HCT116 (cell line): ENCODE data around the gene CDH4. TPM values are rescaled to one million over a fixed set of nuclear protein-coding genes. Genes with fewer than 3 reads are reported as not detected.

Experiments used
- ATAC-seq: fragments of 200-7000 bp; cut with Tn5 transposase; 2 replicates; pipeline ENCODE4 v1.9.1; 2020; ENCODE audit warnings: mild to moderate bottlenecking, moderate library complexity
- BruUV-seq: library from RNA; stranded (reverse); fragments of 400-500 nt; replicated peaks from 2 replicates; lab custom pipeline; 2021; lab: Mats Ljungman, UMichigan
- CTCF ChIA-PET: fragments of 300-600 bp; sonication (Branson Sonifier 250); formaldehyde crosslinking; loops from one replicate; lab custom pipeline; 2021; ENCODE audit warnings: antibody characterized with exemption; lab: Charles Lee
- POLR2A ChIA-PET: fragments of 300-600, 350-600 bp; sonication (Branson Sonifier 250); formaldehyde crosslinking; loops from one replicate; lab custom pipeline; 2021; ENCODE audit warnings: antibody characterized with exemption; lab: Charles Lee
- RAD21 ChIA-PET, 2 experiments: fragments of 300-600 bp; sonication (Branson Sonifier 250); formaldehyde crosslinking; loops; one replicate each; lab custom pipeline; 2023; ENCODE audit warnings: low total read pairs in 2 of 2; ENCODE audit not compliant: uncharacterized antibody in 2 of 2, unreplicated experiment in 2 of 2, low non-redundant PET in 1 of 2; lab: Charles Lee
- DNase-seq: peaks from one replicate; pipeline ENCODE4 v3.0.0-alpha.2; 2010; ENCODE audit warnings: low read depth, low spot score
- H2AFZ ChIP-seq: fragments of 200-600 bp; shearing (Covaris generic), sonication (generic); 2 replicates; pipeline ENCODE4 v1.6.1; 2017; ENCODE audit warnings: low read depth, mixed run types, mixed read lengths, antibody characterized with exemption, low read length; ENCODE audit not compliant: poor library complexity, severe bottlenecking
- H3K27ac ChIP-seq: 2 replicates; pipeline ENCODE4 v1.5.1; 2012; ENCODE audit warnings: low read depth, low read length
- H3K27me3 ChIP-seq: fragments of 200-600 bp; sonication (generic); 2 replicates; pipeline ENCODE4 v1.6.1; 2016; ENCODE audit warnings: mixed run types, low read length, mixed read lengths; ENCODE audit not compliant: insufficient read depth
- H3K36me3 ChIP-seq, 2 experiments: fragments of 200-500 bp in 1 of 2; fragments of 200-600 bp in 1 of 2; sonication (Bioruptor generic) in 1 of 2; sonication (generic) in 1 of 2; 2 replicates each; pipeline versions ENCODE4 v1.5.1 to v1.6.1; 2014 to 2016; ENCODE audit warnings: low read length in 2 of 2, inconsistent platforms in 1 of 2, mixed read lengths in 1 of 2, mixed run types in 1 of 2; ENCODE audit not compliant: insufficient read depth in 2 of 2, control insufficient read depth in 1 of 2
- H3K4me1 ChIP-seq, 2 experiments: fragments of 200-600 bp in 1 of 2; sonication (generic) in 1 of 2; 2 replicates each; pipeline versions ENCODE4 v1.5.1 to v1.6.1; 2012 to 2017; ENCODE audit warnings: low read length in 2 of 2, inconsistent platforms in 1 of 2, mild to moderate bottlenecking in 1 of 2, mixed read lengths in 1 of 2, mixed run types in 1 of 2, moderate library complexity in 1 of 2; ENCODE audit not compliant: insufficient read depth in 2 of 2, control insufficient read depth in 1 of 2
- H3K4me2 ChIP-seq: fragments of 200-600 bp; sonication (generic); 2 replicates; pipeline ENCODE4 v1.6.1; 2017; ENCODE audit warnings: mixed run types, low read length, mixed read lengths
- H3K4me3 ChIP-seq, 2 experiments: fragments of 200-600 bp in 1 of 2; sonication (generic) in 1 of 2; replicated peaks in 1 of 2; 2 replicates each; pipeline ENCODE4 v1.5.1; 2011 to 2016; ENCODE audit warnings: low read length in 2 of 2, control low read depth in 1 of 2, low read depth in 1 of 2, mild to moderate bottlenecking in 1 of 2, mixed read lengths in 1 of 2, mixed run types in 1 of 2
- H3K79me2 ChIP-seq: fragments of 200-600 bp; sonication (generic); 2 replicates; pipeline ENCODE4 v1.6.1; 2017; ENCODE audit warnings: mild to moderate bottlenecking, mixed run types, low read length, moderate library complexity, mixed read lengths; ENCODE audit not compliant: insufficient read depth
- H3K9ac ChIP-seq: fragments of 200-600 bp; sonication (generic); 2 replicates; pipeline ENCODE4 v1.6.1; 2016; ENCODE audit warnings: low read length, mixed read lengths
- H3K9me2 ChIP-seq: fragments of 200-600 bp; sonication (generic), shearing (Covaris generic); 2 replicates; pipeline ENCODE4 v1.6.1; 2017; ENCODE audit warnings: mixed run types, mild to moderate bottlenecking, moderate library complexity; ENCODE audit not compliant: insufficient read depth
- H3K9me3 ChIP-seq, 2 experiments: fragments of 200-500 bp in 1 of 2; fragments of 200-600 bp in 1 of 2; sonication (Bioruptor generic) in 1 of 2; sonication (generic) in 1 of 2; 2 replicates each; pipeline ENCODE4 v1.6.1; 2014 to 2017; ENCODE audit warnings: low read length in 2 of 2, mixed read lengths in 2 of 2, inconsistent platforms in 1 of 2, low read depth in 1 of 2, mild to moderate bottlenecking in 1 of 2, mixed run types in 1 of 2, moderate library complexity in 1 of 2; ENCODE audit not compliant: control insufficient read depth in 1 of 2, insufficient read depth in 1 of 2
- H4K20me1 ChIP-seq: fragments of 200-600 bp; sonication (generic), shearing (Covaris generic); 2 replicates; pipeline ENCODE4 v1.6.1; 2017; ENCODE audit warnings: mixed run types, mild to moderate bottlenecking, moderate library complexity; ENCODE audit not compliant: insufficient read depth
- CBX3 ChIP-seq: IDR thresholded peaks from 2 replicates; pipeline ENCODE4 v1.6.1; 2012; ENCODE audit warnings: low read depth
- CEBPB ChIP-seq: IDR thresholded peaks from 2 replicates; pipeline ENCODE4 v1.6.1; 2012; ENCODE audit warnings: low read depth
- EGR1 ChIP-seq: IDR thresholded peaks from 2 replicates; pipeline ENCODE4 v1.6.1; 2012; ENCODE audit warnings: low read depth
- ELF1 ChIP-seq: IDR thresholded peaks from 2 replicates; pipeline ENCODE4 v1.6.1; 2012; ENCODE audit warnings: low read depth, borderline replicate concordance
- EZH2 ChIP-seq: fragments of 200-600 bp; sonication (generic); IDR thresholded peaks from 2 replicates; pipeline ENCODE4 v1.6.1; 2017; ENCODE audit warnings: antibody characterized with exemption, mixed run types
- EZH2phosphoT487 ChIP-seq: fragments of 200-600 bp; IDR thresholded peaks from 2 replicates; pipeline ENCODE4 v1.6.1; 2018; ENCODE audit warnings: antibody characterized with exemption, borderline replicate concordance
- FOSL1 ChIP-seq: IDR thresholded peaks from 2 replicates; pipeline ENCODE4 v1.6.1; 2012; ENCODE audit warnings: low read depth
- JUND ChIP-seq: IDR thresholded peaks from 2 replicates; pipeline ENCODE4 v1.6.1; 2012
- POLR2A ChIP-seq: IDR thresholded peaks from 2 replicates; pipeline ENCODE4 v1.7.0; 2011; ENCODE audit warnings: borderline replicate concordance; ENCODE audit not compliant: insufficient read depth, insufficient read length; ENCODE audit errors: extremely low read depth
- POLR2AphosphoS5 ChIP-seq: IDR thresholded peaks from 2 replicates; pipeline ENCODE4 v1.6.1; 2011; ENCODE audit warnings: mild to moderate bottlenecking, low read depth, low read length, moderate library complexity
- SP1 ChIP-seq: IDR thresholded peaks from 2 replicates; pipeline ENCODE4 v1.6.1; 2012; ENCODE audit warnings: low read depth
- TCF7L2 ChIP-seq: IDR thresholded peaks from 2 replicates; pipeline ENCODE4 v1.7.0; 2011; ENCODE audit warnings: borderline replicate concordance, inconsistent platforms; ENCODE audit not compliant: insufficient read depth, insufficient read length; ENCODE audit errors: extremely low read depth
- YY1 ChIP-seq: IDR thresholded peaks from 2 replicates; pipeline ENCODE4 v1.6.1; 2011; ENCODE audit warnings: low read length, low read depth, moderate library complexity, mild to moderate bottlenecking; ENCODE audit not compliant: insufficient replicate concordance; ENCODE audit errors: extremely low read depth
- ZFX ChIP-seq: fragments of 450-650 bp; IDR thresholded peaks from 2 replicates; pipeline ENCODE4 v1.6.1; 2017
- ZNF274 ChIP-seq: fragments of 200-500 bp; sonication (Bioruptor generic); IDR thresholded peaks from 2 replicates; pipeline ENCODE4 v1.6.1; 2014; ENCODE audit warnings: mild to moderate bottlenecking, low read depth, low read length, inconsistent platforms
- intact Hi-C: fragments of 100-400 bp; cut with micrococcal nuclease; formaldehyde crosslinking; loops from 2 replicates; pipeline ENCODE4 v1.10.0; 2022
- total RNA-seq: library from RNA; stranded (reverse); gene quantifications from one replicate; pipeline ENCODE4 v1.2.1, GENCODE V29; 2021; ENCODE audit not compliant: unreplicated experiment
- TF ChIP-seq, protein P1 (sequence below): IDR thresholded peaks from 2 replicates; pipeline ENCODE4 v1.6.1; 2012
- TF ChIP-seq, protein P2 (sequence below), 3 experiments: fragments of 200-600 bp in 1 of 3; sonication (generic) in 1 of 3; IDR thresholded peaks in 2 of 3; conservative IDR thresholded peaks in 1 of 3; 2 replicates each; pipeline ENCODE4 v1.5.1; 2012 to 2017; ENCODE audit warnings: low read depth in 2 of 3, low read length in 2 of 3, antibody characterized with exemption in 1 of 3, borderline replicate concordance in 1 of 3, control low read depth in 1 of 3, mild to moderate bottlenecking in 1 of 3, mixed read lengths in 1 of 3, mixed run types in 1 of 3, moderate library complexity in 1 of 3; ENCODE audit not compliant: insufficient read depth in 1 of 3
- TF ChIP-seq, protein P3 (sequence below): IDR thresholded peaks from 2 replicates; pipeline ENCODE4 v1.6.1; 2012

CDH4 gene
- total RNA-seq, 1 experiment from 2014 or later, result not detected

DNA sequence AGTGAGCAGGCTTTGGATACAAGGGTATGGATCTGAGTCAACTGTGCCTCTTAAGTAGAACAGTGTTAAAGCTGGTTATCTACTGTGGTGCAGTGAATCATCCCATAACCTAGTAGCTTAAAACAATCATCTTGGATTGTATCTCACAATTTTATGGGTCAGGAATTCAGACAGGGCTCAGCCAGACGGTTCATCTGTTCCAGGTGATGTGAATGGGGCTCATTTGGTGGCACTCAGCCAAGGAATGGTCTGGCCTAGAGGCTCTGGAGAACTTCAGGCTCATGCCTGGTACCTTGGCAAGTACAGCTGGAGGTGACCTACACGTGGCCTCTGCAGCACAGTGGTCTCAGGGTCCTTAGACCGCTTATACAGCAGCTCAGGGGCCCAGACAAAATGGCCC, 11.2 kb upstream of the CDH4 start:
- CTCF ChIA-PET, result no interaction called here
- H3K27me3 ChIP-seq, result no peaks in the 10 kb centered on the region
- H3K27ac ChIP-seq, result no peak overlapping the region

DNA sequence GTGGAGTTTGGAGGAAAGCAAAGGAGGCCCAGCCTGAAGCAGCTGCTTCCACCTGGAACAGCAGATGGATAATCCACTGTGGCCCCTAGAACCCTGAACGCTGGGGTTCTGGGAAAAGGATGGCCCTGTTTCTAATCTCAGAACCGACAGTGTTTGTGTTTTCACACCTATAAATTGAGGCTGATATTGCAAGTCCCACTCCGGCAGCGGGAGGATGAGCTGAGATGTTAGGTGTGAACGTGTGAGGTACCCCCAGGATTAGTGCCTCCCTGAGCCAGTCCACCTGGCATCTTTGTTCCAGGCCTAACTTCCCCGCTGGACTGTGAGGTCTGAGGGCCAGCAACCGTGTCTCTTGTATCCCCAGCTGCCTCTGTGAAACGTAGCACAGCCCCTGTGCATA, 7.8 kb upstream of the CDH4 start:
- H3K9ac ChIP-seq, result no peak overlapping the region
- H3K4me3 ChIP-seq, result no peak overlapping the region
- H3K36me3 ChIP-seq, result no peaks in the 10 kb centered on the region
- H3K9me2 ChIP-seq, result no peaks in the 10 kb centered on the region
- peaks cover 0 to 10% of the 10 kb centered on the region in 2 experiments; a peak in 2 of 4 replicates for H3K9me3 ChIP-seq
- H2AFZ ChIP-seq, result no peak overlapping the region
- H3K4me2 ChIP-seq, result no peak overlapping the region
- CTCF ChIA-PET, result no interaction called here
- no peaks in the 10 kb centered on the region for H4K20me1 ChIP-seq
- ATAC-seq (no peak), DNase-seq (no peak)
- no peaks in the 10 kb centered on the region for H3K79me2 ChIP-seq
- BruUV-seq, result no TSS peak
- RAD21 ChIA-PET, result no interaction called here
- TF ChIP-seq CBX3 (no peak), SP1 (no peak), EZH2phosphoT487 (no peak), POLR2A (no peak), EGR1 (no peak), POLR2AphosphoS5 (no peak), FOSL1 (no peak), YY1 (no peak), TCF7L2 (no peak), ZNF274 (no peak), JUND (no peak), ZFX (no peak), CEBPB (no peak), ELF1 (no peak), EZH2 (no peak)
- TF ChIP-seq, protein P1, sequence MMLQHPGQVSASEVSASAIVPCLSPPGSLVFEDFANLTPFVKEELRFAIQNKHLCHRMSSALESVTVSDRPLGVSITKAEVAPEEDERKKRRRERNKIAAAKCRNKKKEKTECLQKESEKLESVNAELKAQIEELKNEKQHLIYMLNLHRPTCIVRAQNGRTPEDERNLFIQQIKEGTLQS, result no peak
- TF ChIP-seq, protein P2, sequence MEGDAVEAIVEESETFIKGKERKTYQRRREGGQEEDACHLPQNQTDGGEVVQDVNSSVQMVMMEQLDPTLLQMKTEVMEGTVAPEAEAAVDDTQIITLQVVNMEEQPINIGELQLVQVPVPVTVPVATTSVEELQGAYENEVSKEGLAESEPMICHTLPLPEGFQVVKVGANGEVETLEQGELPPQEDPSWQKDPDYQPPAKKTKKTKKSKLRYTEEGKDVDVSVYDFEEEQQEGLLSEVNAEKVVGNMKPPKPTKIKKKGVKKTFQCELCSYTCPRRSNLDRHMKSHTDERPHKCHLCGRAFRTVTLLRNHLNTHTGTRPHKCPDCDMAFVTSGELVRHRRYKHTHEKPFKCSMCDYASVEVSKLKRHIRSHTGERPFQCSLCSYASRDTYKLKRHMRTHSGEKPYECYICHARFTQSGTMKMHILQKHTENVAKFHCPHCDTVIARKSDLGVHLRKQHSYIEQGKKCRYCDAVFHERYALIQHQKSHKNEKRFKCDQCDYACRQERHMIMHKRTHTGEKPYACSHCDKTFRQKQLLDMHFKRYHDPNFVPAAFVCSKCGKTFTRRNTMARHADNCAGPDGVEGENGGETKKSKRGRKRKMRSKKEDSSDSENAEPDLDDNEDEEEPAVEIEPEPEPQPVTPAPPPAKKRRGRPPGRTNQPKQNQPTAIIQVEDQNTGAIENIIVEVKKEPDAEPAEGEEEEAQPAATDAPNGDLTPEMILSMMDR (IDR thresholded peaks at IDR 0.05 in 2 of 3, conservative IDR thresholded peaks at IDR 0.05 in 1 of 3; ENCODE audit: borderline replicate concordance in 1 of 3, insufficient read depth in 1 of 3, low read depth in 2 of 3, low read length in 2 of 3), result no peak
- TF ChIP-seq, protein P3, sequence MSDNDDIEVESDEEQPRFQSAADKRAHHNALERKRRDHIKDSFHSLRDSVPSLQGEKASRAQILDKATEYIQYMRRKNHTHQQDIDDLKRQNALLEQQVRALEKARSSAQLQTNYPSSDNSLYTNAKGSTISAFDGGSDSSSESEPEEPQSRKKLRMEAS, result no peak
- POLR2A ChIA-PET, result no interaction called here
- no peak overlapping the region for H3K27ac ChIP-seq
- H3K27me3 ChIP-seq, result no peaks in the 10 kb centered on the region
- intact Hi-C loops, result no loop called here
- no peaks in the 10 kb centered on the region for H3K4me1 ChIP-seq

More for the DNA sequence above, 11.2 kb upstream of the CDH4 start:
- no peaks in the 10 kb centered on the region for H3K4me1 ChIP-seq
- H3K36me3 ChIP-seq, result no peaks in the 10 kb centered on the region
- H3K9me2 ChIP-seq, result no peaks in the 10 kb centered on the region
- H3K4me3 ChIP-seq, result no peak overlapping the region
- H4K20me1 ChIP-seq, result no peaks in the 10 kb centered on the region
- no peak overlapping the region for H2AFZ ChIP-seq
- H3K9ac ChIP-seq, result no peak overlapping the region
- no peak for DNase-seq
- peaks cover 4 to 11% of the 10 kb centered on the region in 2 experiments; a peak in 2 of 4 replicates for H3K9me3 ChIP-seq
- H3K79me2 ChIP-seq, result no peaks in the 10 kb centered on the region
- ChIA-PET RAD21 (no interaction called here), POLR2A (no interaction called here)
- no peak overlapping the region for H3K4me2 ChIP-seq
- BruUV-seq, result no TSS peak
- intact Hi-C loops, result no loop called here
- no peak for ATAC-seq
- TF ChIP-seq EZH2phosphoT487 (no peak), FOSL1 (no peak)
